Right renal cortex interstitium (tissue), 3 donors: ENCODE results near the gene RELB. TPM values are rescaled to one million over a fixed set of nuclear protein-coding genes. Genes with fewer than 3 reads are reported as not detected.
"Not testable (repeated sequence)": the region's sequence is repeated elsewhere in the genome, so short reads cannot be mapped to it uniquely, and the experiment has no call there.

Experiments used
- DNase-seq, 3 donors: peaks; one replicate each; pipeline ENCODE4 v3.0.0-alpha.2; 2013; ENCODE audit warnings: low read depth in 3 of 3, low spot score in 2 of 3
- polyA plus RNA-seq, 3 donors: library from polyadenylated mRNA; unstranded; fragments of 120-200 nt; gene quantifications; one replicate each; pipeline ENCODE4 v1.2.1, GENCODE V29; 2013; ENCODE audit not compliant: insufficient read length in 3 of 3

RELB gene, protein sequence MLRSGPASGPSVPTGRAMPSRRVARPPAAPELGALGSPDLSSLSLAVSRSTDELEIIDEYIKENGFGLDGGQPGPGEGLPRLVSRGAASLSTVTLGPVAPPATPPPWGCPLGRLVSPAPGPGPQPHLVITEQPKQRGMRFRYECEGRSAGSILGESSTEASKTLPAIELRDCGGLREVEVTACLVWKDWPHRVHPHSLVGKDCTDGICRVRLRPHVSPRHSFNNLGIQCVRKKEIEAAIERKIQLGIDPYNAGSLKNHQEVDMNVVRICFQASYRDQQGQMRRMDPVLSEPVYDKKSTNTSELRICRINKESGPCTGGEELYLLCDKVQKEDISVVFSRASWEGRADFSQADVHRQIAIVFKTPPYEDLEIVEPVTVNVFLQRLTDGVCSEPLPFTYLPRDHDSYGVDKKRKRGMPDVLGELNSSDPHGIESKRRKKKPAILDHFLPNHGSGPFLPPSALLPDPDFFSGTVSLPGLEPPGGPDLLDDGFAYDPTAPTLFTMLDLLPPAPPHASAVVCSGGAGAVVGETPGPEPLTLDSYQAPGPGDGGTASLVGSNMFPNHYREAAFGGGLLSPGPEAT
- polyA plus RNA-seq, result 1 to 10 TPM; 4.8 to 4.9 (median 4.8) TPM

- DNase-seq, result peak; percentile 23 to 82 (median 78)
Observed at GRCh38 chr19:45001087-45001739, at the start of gene RELB. Gene RELB (plus strand): TSS chr19:45001464. CDS start chr19:45001580, 116 bp downstream.

- DNase-seq, result no peak
Observed at GRCh38 chr19:44954278-44954648, 47.0 kb upstream of the RELB start.

DNA sequence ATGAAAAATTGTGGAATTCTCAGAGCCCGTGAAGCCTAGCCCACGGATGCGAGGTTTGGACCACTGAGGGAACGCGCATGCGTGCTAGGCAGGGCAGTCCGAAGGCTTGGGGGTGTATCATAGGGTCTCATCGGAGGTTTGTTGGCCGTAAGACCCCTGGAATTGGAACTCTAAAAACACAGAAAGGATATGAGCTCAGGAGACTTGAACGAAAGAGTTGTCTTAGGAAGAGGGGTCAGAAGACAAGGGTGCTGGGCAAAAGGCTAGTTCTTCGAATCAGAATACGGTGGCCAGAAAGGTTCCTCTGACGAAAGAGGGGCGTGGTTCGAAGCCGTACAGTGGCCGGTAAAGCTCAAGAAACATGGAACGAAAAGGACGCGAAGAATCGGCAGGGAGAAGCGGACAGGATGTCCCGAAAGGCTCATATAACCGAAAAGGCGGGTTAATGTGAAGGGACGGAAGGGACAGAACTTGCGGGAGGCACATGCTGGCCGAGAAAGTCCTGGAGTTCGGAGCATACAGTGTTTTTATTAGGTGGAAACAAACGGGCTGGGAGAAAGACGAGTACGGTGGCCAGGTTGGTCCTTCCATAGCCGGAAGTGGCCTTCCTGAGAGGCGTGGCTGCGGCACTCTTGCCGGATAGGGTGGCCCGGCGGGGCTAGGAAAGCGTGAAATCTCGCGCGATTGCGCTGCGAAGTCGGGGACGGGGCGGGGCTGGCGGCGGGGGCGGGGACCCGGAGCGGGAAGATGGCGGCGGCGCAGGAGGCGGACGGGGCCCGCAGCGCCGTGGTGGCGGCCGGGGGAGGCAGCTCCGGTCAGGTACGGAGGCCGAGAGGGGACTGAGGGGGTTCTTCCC, 46.4 kb upstream of the RELB start, which contains the start of gene CLPTM1:
CLPTM1 (plus strand) TSS at position 732 of the 856 bp plus-strand sequence; CDS start at position 748, 16 bp downstream.
- DNase-seq, result peak; percentile 93 to 99 (median 96)

GRCh38 chr19:44955505-44956439, 45.5 kb upstream of the RELB start:
- DNase-seq, result no peak

DNA sequence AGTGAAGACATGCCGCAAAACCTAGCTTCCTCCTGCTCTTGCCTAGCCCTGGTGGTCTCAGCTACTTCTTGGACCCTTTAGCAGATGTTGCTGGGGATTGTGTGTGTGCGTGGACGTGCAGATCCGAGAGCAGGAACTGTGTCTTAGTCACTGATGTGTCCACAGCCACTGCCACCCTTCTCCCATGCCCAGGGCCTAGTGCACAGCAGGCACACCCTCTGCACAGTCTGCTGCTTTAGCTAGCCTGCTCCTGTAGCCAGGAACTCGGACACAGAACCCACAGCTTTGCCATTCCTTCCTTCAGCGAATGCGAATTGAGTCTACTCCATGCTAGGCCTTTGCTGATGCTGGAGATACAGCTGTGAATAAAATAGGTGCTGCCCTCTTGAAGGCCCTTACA, 43.7 kb upstream of the RELB start:
- DNase-seq, result no peak

DNA sequence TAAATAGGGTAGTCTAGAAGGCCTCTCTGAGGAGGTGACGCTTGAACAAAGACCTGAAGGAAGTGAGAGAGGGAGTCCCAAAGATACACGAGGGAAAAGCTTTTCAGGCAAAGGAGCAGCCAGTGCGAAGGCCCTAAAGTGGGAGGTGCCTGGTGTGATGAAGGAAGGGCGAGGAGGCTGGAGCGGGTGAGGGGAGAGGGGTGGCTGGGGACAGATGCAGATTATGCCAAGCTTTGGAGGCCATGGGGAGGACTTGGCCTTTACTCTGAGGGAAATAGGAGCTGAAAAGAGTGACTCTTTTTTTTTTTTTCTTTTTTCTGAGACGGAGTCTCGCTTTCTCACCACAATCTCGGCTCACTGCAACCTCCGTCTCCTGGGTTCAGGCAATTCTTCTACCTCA, 43.2 kb upstream of the RELB start:
- DNase-seq, result no peak

GRCh38 chr19:44959691-44960090, 41.6 kb upstream of the RELB start:
- no peak for DNase-seq

DNA sequence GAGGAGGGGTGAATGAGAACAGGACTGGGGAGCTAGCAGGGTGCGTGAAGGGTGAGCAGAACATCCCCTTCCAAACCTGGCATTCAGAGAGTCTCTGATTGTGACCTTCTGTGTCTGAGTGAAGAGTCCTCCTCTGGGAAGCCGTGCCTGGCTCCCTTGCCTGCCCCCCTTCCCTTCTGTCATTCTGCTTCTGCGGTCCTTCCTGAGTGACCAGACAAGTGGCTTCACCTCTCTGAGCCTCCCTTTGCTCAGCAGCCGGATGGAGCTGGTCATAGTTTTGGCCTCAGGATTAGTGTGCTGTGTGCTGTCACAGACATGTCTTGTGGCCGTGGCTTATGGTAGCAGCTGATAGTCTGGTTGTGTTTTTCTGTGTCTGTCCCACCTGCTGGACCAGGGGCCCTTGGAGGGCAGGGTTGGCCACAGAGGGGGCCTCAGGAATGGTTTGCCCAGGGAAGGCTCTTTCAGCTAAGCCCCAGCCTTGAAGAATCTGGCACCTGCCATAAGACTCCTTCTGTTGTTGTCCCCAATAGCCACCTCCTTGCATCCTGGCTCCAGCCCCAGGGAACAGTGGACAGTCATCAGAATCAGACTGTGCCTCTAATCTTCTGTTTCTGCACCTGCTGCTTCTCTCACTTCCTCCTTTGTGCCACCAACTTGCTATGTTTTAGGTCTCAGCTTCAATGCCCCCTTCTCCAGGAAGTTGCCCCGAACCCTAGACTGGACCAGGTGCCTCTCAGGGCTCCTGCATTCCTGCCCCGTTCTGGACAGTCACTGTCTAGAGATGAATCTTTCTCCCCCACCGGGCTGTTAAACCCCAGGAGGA, 40.1 kb upstream of the RELB start:
- no peak for DNase-seq

GRCh38 chr19:44961821-44962220, 39.4 kb upstream of the RELB start:
- no peak for DNase-seq

DNA sequence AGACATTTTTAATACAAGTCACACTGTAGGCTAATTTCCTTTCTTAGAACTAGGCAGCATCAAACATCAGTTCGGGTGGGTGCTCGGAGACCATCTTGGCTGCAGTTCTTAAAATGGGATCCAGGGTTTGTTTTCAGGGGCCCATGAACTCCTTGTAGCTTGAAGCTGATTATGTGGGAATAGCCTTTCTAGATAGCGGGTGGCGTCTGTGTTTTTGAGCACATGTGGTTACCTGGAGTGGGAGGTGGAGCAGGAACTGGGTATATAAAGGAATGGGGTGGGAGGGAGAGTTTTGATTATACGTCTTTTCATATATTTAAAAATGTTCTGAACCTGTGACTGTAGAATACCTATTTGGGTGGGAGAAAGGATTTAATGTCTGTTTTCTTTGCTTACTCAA, 33.1 kb upstream of the RELB start:
- no peak for DNase-seq

GRCh38 chr19:44968670-44969069, 32.6 kb upstream of the RELB start:
- no peak for DNase-seq

DNA sequence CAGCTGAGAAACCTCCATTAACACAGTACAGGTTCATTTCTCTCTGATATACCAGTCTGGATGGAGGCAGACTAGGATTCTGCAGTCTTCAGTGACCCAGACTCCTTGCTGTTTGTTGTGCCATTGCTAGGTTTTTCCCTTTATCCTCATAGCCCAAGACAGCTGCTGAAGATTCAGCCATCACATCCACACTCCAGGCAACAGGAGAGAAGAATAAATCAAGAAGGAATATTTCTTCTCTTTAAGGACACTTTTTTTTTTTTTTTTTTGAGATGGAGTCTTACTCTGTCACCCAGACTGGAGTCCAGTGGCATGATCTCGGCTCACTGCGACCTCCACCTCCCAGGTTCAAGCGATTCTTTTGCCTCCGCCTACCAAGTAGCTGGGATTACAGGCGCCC, 31.8 kb upstream of the RELB start:
- DNase-seq, result no peak

GRCh38 chr19:44971451-44971850, 29.8 kb upstream of the RELB start:
- DNase-seq, result not testable (repeated sequence)

DNA sequence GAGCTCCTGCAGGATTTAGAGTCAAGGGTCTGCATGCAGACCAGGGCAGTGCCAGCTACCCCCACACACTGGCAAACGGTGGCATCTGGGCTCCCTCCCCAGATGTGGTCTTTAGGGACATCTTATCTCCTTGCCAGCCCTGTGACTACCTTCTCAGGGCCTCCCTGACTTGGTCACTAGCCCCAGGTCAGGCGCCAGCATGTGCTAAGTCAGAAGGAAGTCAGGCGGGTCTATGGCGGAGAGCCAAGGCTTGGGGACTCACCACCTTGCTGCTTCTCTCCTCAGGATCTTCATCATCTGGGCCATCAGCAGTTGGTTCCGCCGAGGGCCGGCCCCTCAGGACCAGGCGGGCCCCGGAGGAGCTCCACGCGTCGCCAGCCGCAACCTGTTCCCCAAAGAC, 28.5 kb upstream of the RELB start:
- no peak for DNase-seq

DNA sequence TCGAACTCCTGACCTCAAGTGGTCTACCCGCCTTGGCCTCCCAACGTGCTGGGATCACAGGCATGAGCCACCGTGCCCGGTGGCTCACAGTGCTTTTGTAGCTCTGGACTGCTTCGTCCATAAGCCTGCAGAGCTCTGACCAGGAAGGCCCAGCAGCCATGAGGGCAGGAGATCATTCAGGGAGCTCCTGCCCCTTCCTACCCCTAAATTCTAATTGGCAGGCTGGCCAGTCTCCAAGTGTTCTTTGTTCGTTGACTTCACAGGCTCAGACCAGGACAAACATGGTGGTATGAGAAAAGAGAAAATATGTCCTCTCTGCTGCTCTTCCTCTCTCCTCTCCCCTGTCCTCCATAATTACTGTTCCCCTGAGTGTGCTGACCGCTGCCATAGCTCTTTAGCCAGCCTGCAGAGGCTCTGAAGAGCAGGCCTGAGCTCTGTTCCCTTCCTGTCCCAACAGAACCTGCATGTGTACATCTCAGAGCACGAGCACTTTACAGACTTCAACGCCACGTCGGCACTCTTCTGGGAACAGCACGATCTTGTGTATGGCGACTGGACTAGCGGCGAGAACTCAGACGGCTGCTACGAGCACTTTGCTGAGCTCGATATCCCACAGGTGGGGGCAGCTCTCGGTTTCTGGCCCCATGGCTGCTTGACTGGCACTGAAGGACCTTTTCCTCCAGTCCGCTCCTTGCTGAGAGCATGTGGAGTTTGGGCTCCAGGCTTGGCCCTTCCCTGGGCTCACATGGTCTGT, 27.1 kb upstream of the RELB start:
- no peak for DNase-seq

DNA sequence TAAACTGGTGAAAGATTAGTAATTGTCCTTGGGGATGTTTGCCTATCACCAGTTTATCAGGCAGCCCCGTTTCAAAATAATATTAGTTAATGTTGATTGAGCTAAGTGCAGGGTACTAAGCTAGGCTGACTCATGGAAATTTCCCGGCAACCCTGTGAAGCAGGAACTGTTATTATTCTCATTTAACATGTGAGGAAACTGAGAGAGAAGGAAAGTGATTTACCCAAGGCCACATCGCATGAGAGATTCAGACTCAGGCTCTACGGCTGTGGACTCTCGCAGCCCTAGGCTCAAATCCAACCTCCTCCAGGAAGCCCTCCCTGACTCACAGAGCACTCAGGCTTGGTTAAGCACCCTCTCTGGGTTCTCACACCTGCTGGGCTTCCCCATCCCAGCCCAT, 26.4 kb upstream of the RELB start:
- DNase-seq, result no peak

GRCh38 chr19:44975444-44975843, 25.8 kb upstream of the RELB start:
- no peak for DNase-seq

GRCh38 chr19:44984005-44984404, 17.3 kb upstream of the RELB start:
- no peak for DNase-seq
